Adipose tissue (tissue), 3 donors: ENCODE measurements around the gene COMMD1. TPM values are rescaled to one million over a fixed set of nuclear protein-coding genes. Genes with fewer than 3 reads are reported as not detected.
"Not testable (repeated sequence)": the region's sequence is repeated elsewhere in the genome, so short reads cannot be mapped to it uniquely, and the experiment has no call there.

Experiments
- H3K27ac ChIP-seq: one replicate; pipeline ENCODE4 v1.5.1; 2013; ENCODE audit warnings: low read depth, low read length
- WGBS, 3 donors: extraction: QIAGEN DNeasy Blood & Tissue Kit; methylation state at CpG; one replicate each; pipeline ENCODE4 v1.1.7; 2013; 5-methylcytosine and 5-hydroxymethylcytosine counted together
- polyA plus RNA-seq, 3 donors: library from polyadenylated mRNA; stranded (reverse); fragments of 200-250 nt; gene quantifications; one replicate each; pipeline ENCODE4 v1.2.3, GENCODE V29; 2013
- donor health status: healthy with polysubstance abuse.
- donor health status: Bipolar disorder and iron deficiency.
- donor health status: healthy.

Gene COMMD1
- polyA plus RNA-seq, 3 donors: 22.2 to 59.6 (median 46.5) TPM

- WGBS, 3 donors: 93 to 99% (median 94%) methylated on average over 2 of the region's 2 CpGs
- no peak overlapping the region for H3K27ac ChIP-seq
Observed at GRCh38 chr2:62101886-62102285, 196.4 kb downstream of the COMMD1 start.

GRCh38 chr2:62102402-62102920 is 197.0 kb downstream of the COMMD1 start:
- 93 to 100% (median 98%) methylated on average over 1 of the region's 1 CpG for WGBS, 3 donors
- no peak overlapping the region for H3K27ac ChIP-seq

- 80 to 93% (median 89%) methylated on average over 2 of the region's 2 CpGs for WGBS, 3 donors
- no peak overlapping the region for H3K27ac ChIP-seq
Observed at GRCh38 chr2:62109554-62109953, 204.1 kb downstream of the COMMD1 start.

GRCh38 chr2:62110415-62111025 is 205.0 kb downstream of the COMMD1 start:
- H3K27ac ChIP-seq: no peak overlapping the region
- 56 to 89% (median 88%) methylated on average over 4 of the region's 4 CpGs for WGBS, 3 donors

GRCh38 chr2:62112179-62112578 is 206.7 kb downstream of the COMMD1 start:
- WGBS, 3 donors: 39 to 68% (median 45%) methylated on average over 2 of the region's 2 CpGs
- no peak overlapping the region for H3K27ac ChIP-seq

GRCh38 chr2:62114564-62114963 is 209.1 kb downstream of the COMMD1 start:
- WGBS, 3 donors: 59 to 80% (median 70%) methylated on average over 5 of the region's 5 CpGs
- H3K27ac ChIP-seq: no peak overlapping the region

- H3K27ac ChIP-seq: no peak overlapping the region
- 85 to 91% (median 89%) methylated on average over 2 to 3 of the region's 3 CpGs for WGBS, 3 donors
Observed at GRCh38 chr2:62116983-62117382, 211.5 kb downstream of the COMMD1 start.

GRCh38 chr2:62118160-62118559 is 212.7 kb downstream of the COMMD1 start:
- H3K27ac ChIP-seq: no peak overlapping the region

- no peak overlapping the region for H3K27ac ChIP-seq
Observed at GRCh38 chr2:62119311-62119974, 214.0 kb downstream of the COMMD1 start.

GRCh38 chr2:62126239-62126638 is 220.8 kb downstream of the COMMD1 start:
- WGBS, 3 donors: 98 to 100% (median 99%) methylated on average over 2 of the region's 2 CpGs
- H3K27ac ChIP-seq: not testable (repeated sequence)

- H3K27ac ChIP-seq: no peak overlapping the region
- 96 to 99% (median 98%) methylated on average over 2 of the region's 2 CpGs for WGBS, 3 donors
Observed at GRCh38 chr2:62133320-62133823, 227.9 kb downstream of the COMMD1 start.

GRCh38 chr2:62136956-62137830 is 231.7 kb downstream of the COMMD1 start:
- WGBS, 3 donors: 65 to 92% (median 87%) methylated on average over 3 of the region's 3 CpGs
- H3K27ac ChIP-seq: no peak overlapping the region

GRCh38 chr2:62140426-62141141 is 235.1 kb downstream of the COMMD1 start:
- no peak overlapping the region for H3K27ac ChIP-seq
- 77 to 91% (median 79%) methylated on average over 5 of the region's 5 CpGs for WGBS, 3 donors

- 50 to 85% (median 54%) methylated on average over 2 of the region's 2 CpGs for WGBS, 3 donors
Observed at GRCh38 chr2:62141142-62141740, 235.8 kb downstream of the COMMD1 start.

GRCh38 chr2:62142054-62142453 is 236.6 kb downstream of the COMMD1 start:
- WGBS, 3 donors: 67 to 83% (median 72%) methylated on average over 4 of the region's 4 CpGs
- no peak overlapping the region for H3K27ac ChIP-seq

More at GRCh38 chr2:62141142-62141740, 235.8 kb downstream of the COMMD1 start:
- H3K27ac ChIP-seq: no peak overlapping the region

GRCh38 chr2:62143696-62144095 is 238.2 kb downstream of the COMMD1 start:
- H3K27ac ChIP-seq: no peak overlapping the region

- WGBS, 3 donors: 92 to 97% (median 96%) methylated on average over 5 of the region's 5 CpGs
Observed at GRCh38 chr2:62144689-62145477, 239.4 kb downstream of the COMMD1 start.

More at GRCh38 chr2:62144689-62145477, 239.4 kb downstream of the COMMD1 start:
- H3K27ac ChIP-seq: no peak overlapping the region
